HepG2 (cell line): ENCODE data around the gene SNF8. TPM values are rescaled to one million over a fixed set of nuclear protein-coding genes. Genes with fewer than 3 reads are reported as not detected.
A peak's percentile ranks its signal among the peaks of the same experiment; 100 is the strongest.

Source experiments
- CREM ChIP-seq, 2 experiments: sonication (generic) in 1 of 2; formaldehyde crosslinking in 1 of 2; IDR thresholded peaks; 2 replicates each; pipeline versions ENCODE4 v1.4.0 to v1.6.1; 2016 to 2020; ENCODE audit warnings: antibody characterized with exemption in 1 of 2, mild to moderate bottlenecking in 1 of 2, missing genetic modification reagents in 1 of 2
- FOXA3 ChIP-seq: IDR thresholded peaks from 2 replicates; pipeline ENCODE4 v1.6.1; 2016; ENCODE audit warnings: missing genetic modification reagents, missing compliant biosample characterization
- FOXK1 ChIP-seq: sonication (generic); formaldehyde crosslinking; IDR thresholded peaks from 2 replicates; pipeline ENCODE4 v1.4.0; 2020; ENCODE audit warnings: low read depth, missing genetic modification reagents, borderline replicate concordance
- MIER2 ChIP-seq: IDR thresholded peaks from 2 replicates; pipeline ENCODE4 v1.6.1; 2016; ENCODE audit warnings: missing biosample characterization, missing genetic modification reagents
- ONECUT2 ChIP-seq: sonication (generic); formaldehyde crosslinking; IDR thresholded peaks from 2 replicates; pipeline ENCODE4 v1.4.0; 2020; ENCODE audit warnings: missing genetic modification reagents
- ZC3H4 ChIP-seq: sonication (generic); formaldehyde crosslinking; IDR thresholded peaks from 2 replicates; pipeline ENCODE4 v1.4.0; 2020; ENCODE audit warnings: missing genetic modification reagents, borderline replicate concordance
- ZNF431 ChIP-seq: sonication (generic); formaldehyde crosslinking; IDR thresholded peaks from 2 replicates; pipeline ENCODE4 v1.9.0; 2022; ENCODE audit warnings: missing genetic modification reagents, low read depth, mild to moderate bottlenecking, borderline replicate concordance
- ZNF598 ChIP-seq: sonication (generic); formaldehyde crosslinking; IDR thresholded peaks from 2 replicates; pipeline ENCODE4 v1.5.1; 2020; ENCODE audit warnings: mild to moderate bottlenecking, missing genetic modification reagents, borderline replicate concordance
- ZNF770 ChIP-seq: sonication (generic); formaldehyde crosslinking; IDR thresholded peaks from 2 replicates; pipeline ENCODE4 v1.5.0; 2020; ENCODE audit warnings: mild to moderate bottlenecking, missing genetic modification reagents
- ZSCAN21 ChIP-seq: sonication (generic); formaldehyde crosslinking; IDR thresholded peaks from 2 replicates; pipeline ENCODE4 v1.8.0; 2022; ENCODE audit warnings: mild to moderate bottlenecking, missing genetic modification reagents, moderate library complexity, borderline replicate concordance
- polyA plus RNA-seq, 8 experiments: library from polyadenylated mRNA; depleted of rRNA in 3 of 8; stranded (reverse) in 7 of 8; unstranded in 1 of 8; fragments of >200 nt; fragmentation: Illumina TruSeq in 4 of 8; extraction: Trizol in 4 of 8; gene quantifications; 2 replicates each; pipeline versions ENCODE4 v1.2.1 to v1.2.3, GENCODE V29; 2011 to 2016; ENCODE audit warnings: low read depth in 4 of 8, missing spikeins in 1 of 8, mixed read lengths in 1 of 8; ENCODE audit not compliant: insufficient read depth in 1 of 8
- total RNA-seq, 5 experiments: library from RNA; depleted of rRNA; stranded (reverse); fragments of >200 nt; fragmentation: Illumina TruSeq; extraction: Trizol; gene quantifications; 2 replicates each; pipeline ENCODE4 v1.2.3, GENCODE V29; 2016; ENCODE audit warnings: low read depth in 1 of 5
- TF ChIP-seq, protein P1 (sequence below): sonication (generic); formaldehyde crosslinking; IDR thresholded peaks from one replicate; pipeline ENCODE4 v1.5.1; 2020; ENCODE audit warnings: mild to moderate bottlenecking, missing genetic modification reagents; ENCODE audit errors: not compliant biosample characterization
- TF ChIP-seq, protein P2 (sequence below): sonication (generic); formaldehyde crosslinking; IDR thresholded peaks from 2 replicates; pipeline ENCODE4 v1.8.1; 2023; ENCODE audit warnings: mild to moderate bottlenecking, missing genetic modification reagents, borderline replicate concordance
- TF ChIP-seq, protein P3 (sequence below): IDR thresholded peaks from 2 replicates; pipeline ENCODE4 v1.6.1; 2016
- TF ChIP-seq, protein P4 (sequence below): IDR thresholded peaks from 2 replicates; pipeline ENCODE4 v1.6.1; 2012; ENCODE audit warnings: low read depth, low read length, improper control_type of control experiment

SNF8 gene
- total and polyA plus RNA-seq, 2 of the 13 experiments (the other 11 are each of a cell fraction or from before 2014, with no cell fraction given) = 114 to 153 TPM

DNA sequence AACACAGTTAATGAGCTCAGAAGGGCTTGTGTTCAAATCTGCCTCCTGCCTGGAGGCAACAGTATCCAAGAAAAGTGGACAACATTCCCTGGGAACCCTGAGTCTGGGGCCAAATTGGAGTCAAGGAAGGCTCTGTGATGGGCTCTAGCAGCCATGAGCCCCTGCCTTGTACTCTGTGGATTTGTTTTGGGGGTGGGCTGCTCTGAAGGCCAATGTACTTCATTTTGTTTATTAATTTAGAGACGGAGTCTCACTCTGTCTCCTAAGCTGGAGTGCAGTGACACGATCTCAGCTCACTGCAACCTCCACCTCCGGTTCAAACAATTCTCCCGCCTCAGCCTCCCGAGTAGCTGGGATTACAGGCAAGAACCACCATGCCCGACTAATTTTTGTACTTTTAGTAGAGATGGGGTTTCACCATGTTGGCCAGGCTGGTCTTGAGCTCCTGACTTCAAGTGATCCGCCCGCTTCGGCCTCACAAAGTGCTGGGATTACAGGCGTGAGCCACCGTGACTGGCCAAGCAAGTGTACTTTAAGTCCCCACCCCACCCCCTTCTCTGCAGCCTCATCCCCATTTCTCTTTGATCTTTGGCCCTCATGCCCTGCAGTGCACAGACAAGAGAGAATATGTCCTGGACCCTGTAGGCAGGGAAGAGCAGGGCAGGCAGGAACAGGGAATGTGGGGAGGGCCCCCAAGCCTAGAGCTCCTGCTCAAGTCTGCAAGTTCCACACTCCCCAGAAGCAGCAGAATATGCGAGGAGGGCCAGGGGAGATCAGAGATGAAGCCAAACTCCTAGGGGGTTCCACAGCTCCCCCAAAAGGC is 26.4 kb upstream of the SNF8 start (continued):
- TF ChIP-seq, protein P1, sequence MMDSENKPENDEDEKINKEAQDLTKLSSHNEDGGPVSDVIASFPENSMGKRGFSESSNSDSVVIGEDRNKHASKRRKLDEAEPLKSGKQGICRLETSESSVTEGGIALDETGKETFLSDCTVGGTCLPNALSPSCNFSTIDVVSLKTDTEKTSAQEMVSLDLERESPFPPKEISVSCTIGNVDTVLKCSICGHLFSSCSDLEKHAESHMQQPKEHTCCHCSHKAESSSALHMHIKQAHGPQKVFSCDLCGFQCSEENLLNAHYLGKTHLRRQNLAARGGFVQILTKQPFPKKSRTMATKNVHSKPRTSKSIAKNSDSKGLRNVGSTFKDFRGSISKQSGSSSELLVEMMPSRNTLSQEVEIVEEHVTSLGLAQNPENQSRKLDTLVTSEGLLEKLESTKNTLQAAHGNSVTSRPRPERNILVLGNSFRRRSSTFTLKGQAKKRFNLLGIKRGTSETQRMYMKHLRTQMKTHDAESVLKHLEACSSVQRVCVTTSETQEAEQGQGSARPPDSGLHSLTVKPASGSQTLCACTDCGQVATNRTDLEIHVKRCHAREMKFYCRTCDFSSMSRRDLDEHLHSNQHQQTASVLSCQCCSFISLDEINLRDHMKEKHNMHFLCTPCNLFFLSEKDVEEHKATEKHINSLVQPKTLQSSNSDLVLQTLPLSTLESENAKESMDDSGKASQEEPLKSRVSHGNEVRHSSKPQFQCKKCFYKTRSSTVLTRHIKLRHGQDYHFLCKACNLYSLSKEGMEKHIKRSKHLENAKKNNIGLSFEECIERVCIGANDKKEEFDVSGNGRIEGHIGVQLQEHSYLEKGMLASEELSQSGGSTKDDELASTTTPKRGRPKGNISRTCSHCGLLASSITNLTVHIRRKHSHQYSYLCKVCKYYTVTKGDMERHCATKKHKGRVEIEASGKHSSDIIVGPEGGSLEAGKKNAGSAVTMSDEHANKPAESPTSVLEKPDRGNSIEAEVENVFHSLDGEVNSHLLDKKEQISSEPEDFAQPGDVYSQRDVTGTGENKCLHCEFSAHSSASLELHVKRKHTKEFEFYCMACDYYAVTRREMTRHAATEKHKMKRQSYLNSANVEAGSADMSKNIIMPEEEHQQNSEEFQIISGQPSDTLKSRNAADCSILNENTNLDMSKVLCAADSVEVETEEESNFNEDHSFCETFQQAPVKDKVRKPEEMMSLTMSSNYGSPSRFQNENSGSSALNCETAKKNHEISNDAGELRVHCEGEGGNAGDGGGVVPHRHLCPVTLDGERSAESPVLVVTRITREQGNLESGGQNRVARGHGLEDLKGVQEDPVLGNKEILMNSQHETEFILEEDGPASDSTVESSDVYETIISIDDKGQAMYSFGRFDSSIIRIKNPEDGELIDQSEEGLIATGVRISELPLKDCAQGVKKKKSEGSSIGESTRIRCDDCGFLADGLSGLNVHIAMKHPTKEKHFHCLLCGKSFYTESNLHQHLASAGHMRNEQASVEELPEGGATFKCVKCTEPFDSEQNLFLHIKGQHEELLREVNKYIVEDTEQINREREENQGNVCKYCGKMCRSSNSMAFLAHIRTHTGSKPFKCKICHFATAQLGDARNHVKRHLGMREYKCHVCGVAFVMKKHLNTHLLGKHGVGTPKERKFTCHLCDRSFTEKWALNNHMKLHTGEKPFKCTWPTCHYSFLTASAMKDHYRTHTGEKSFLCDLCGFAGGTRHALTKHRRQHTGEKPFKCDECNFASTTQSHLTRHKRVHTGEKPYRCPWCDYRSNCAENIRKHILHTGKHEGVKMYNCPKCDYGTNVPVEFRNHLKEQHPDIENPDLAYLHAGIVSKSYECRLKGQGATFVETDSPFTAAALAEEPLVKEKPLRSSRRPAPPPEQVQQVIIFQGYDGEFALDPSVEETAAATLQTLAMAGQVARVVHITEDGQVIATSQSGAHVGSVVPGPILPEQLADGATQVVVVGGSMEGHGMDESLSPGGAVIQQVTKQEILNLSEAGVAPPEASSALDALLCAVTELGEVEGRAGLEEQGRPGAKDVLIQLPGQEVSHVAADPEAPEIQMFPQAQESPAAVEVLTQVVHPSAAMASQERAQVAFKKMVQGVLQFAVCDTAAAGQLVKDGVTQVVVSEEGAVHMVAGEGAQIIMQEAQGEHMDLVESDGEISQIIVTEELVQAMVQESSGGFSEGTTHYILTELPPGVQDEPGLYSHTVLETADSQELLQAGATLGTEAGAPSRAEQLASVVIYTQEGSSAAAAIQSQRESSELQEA (CRISPR knock-in tag) = no peak
- TF ChIP-seq ONECUT2 (CRISPR knock-in tag) (no peak; the same call in 1 of the 2 replicates), ZNF431 (CRISPR knock-in tag) (0 out of 2 replicates have a peak, but pooled peaks have one; percentile 74), ZC3H4 (CRISPR knock-in tag) (no peak), MIER2 (peak; percentile 83), CREM (IDR thresholded peaks at IDR 0.05) (peak; percentile 79; the same call in 1 of the 2 replicates), CREM (CRISPR knock-in tag; IDR thresholded peaks at IDR 0.05) (no peak), ZNF598 (CRISPR knock-in tag) (0 out of 2 replicates have a peak, but pooled peaks have one; percentile 15), ZSCAN21 (peak; percentile 52; the same call in 1 of the 2 replicates), FOXA3 (CRISPR knock-in tag) (peak; percentile 82; the same call in 1 of the 2 replicates), ZNF770 (peak; percentile 77), FOXK1 (CRISPR knock-in tag) (peak; percentile 32; the same call in 1 of the 2 replicates)
- TF ChIP-seq, protein P2, sequence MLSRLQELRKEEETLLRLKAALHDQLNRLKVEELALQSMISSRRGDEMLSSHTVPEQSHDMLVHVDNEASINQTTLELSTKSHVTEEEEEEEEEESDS = peak; percentile 59; the same call in 1 of the 2 replicates
- TF ChIP-seq, protein P3, sequence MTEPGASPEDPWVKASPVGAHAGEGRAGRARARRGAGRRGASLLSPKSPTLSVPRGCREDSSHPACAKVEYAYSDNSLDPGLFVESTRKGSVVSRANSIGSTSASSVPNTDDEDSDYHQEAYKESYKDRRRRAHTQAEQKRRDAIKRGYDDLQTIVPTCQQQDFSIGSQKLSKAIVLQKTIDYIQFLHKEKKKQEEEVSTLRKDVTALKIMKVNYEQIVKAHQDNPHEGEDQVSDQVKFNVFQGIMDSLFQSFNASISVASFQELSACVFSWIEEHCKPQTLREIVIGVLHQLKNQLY (CRISPR knock-in tag) = peak; percentile 87
- TF ChIP-seq, protein P4, sequence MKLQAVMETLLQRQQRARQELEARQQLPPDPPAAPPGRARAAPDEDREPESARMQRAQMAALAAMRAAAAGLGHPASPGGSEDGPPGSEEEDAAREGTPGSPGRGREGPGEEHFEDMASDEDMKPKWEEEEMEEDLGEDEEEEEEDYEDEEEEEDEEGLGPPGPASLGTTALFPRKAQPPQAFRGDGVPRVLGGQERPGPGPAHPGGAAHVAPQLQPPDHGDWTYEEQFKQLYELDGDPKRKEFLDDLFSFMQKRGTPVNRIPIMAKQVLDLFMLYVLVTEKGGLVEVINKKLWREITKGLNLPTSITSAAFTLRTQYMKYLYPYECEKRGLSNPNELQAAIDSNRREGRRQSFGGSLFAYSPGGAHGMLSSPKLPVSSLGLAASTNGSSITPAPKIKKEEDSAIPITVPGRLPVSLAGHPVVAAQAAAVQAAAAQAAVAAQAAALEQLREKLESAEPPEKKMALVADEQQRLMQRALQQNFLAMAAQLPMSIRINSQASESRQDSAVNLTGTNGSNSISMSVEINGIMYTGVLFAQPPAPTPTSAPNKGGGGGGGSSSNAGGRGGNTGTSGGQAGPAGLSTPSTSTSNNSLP = peak; percentile 38; the same call in 1 of the 2 replicates
